Activated B cell treated with CpG ODN at 0.5 μM for 24 hours (primary cell): ENCODE measurements around the gene PHKA2. TPM values are rescaled to one million over a fixed set of nuclear protein-coding genes. Genes with fewer than 3 reads are reported as not detected.

ENCODE experiments used
- ATAC-seq: fragments of 200-7000 bp; cut with Tn5 transposase; one replicate; pipeline ENCODE4 v1.10.0; 2021; ENCODE audit warnings: low read depth, mild to moderate bottlenecking, moderate library complexity
- CTCF ChIA-PET: fragments of 350-600 bp; sonication (Branson Sonifier 250); formaldehyde crosslinking; loops from one replicate; lab custom pipeline; 2021; ENCODE audit warnings: antibody characterized with exemption; lab: Charles Lee
- POLR2A ChIA-PET: fragments of 350-600 bp; sonication (Branson Sonifier 250); formaldehyde crosslinking; loops from one replicate; lab custom pipeline; 2021; ENCODE audit warnings: antibody characterized with exemption; lab: Charles Lee
- DNase-seq: peaks from one replicate; pipeline ENCODE4 v3.0.0; 2022
- H3K27ac Mint-ChIP-seq: one replicate; pipeline ENCODE4 v1.8.0; 2020; ENCODE audit warnings: mixed read lengths
- H3K27me3 Mint-ChIP-seq: one replicate; pipeline ENCODE4 v1.8.0; 2021; ENCODE audit warnings: mixed read lengths
- H3K36me3 Mint-ChIP-seq: one replicate; pipeline ENCODE4 v1.8.0; 2021; ENCODE audit warnings: low read depth, mixed read lengths
- H3K4me1 Mint-ChIP-seq: one replicate; pipeline ENCODE4 v1.8.0; 2021; ENCODE audit warnings: mixed read lengths
- H3K4me3 Mint-ChIP-seq: one replicate; pipeline ENCODE4 v1.8.0; 2020; ENCODE audit warnings: mild to moderate bottlenecking, mixed read lengths
- H3K9me3 Mint-ChIP-seq: one replicate; pipeline ENCODE4 v1.8.0; 2020; ENCODE audit warnings: mixed read lengths
- intact Hi-C: fragments of 100-400 bp; cut with micrococcal nuclease; formaldehyde crosslinking; loops from one replicate; pipeline ENCODE4 v1.15.1; 2024
- total RNA-seq: library from RNA; stranded (reverse); gene quantifications from 2 replicates; pipeline ENCODE4 v1.2.3, GENCODE V29; 2022
- TF ChIP-seq, protein P1 (sequence below): fragments of 200-600 bp; IDR thresholded peaks from one replicate; pipeline ENCODE4 v1.8.0; 2022; ENCODE audit warnings: antibody characterized with exemption, mild to moderate bottlenecking

Gene PHKA2
- total RNA-seq, 1 donor from 2014 or later = 41.9 TPM

DNA sequence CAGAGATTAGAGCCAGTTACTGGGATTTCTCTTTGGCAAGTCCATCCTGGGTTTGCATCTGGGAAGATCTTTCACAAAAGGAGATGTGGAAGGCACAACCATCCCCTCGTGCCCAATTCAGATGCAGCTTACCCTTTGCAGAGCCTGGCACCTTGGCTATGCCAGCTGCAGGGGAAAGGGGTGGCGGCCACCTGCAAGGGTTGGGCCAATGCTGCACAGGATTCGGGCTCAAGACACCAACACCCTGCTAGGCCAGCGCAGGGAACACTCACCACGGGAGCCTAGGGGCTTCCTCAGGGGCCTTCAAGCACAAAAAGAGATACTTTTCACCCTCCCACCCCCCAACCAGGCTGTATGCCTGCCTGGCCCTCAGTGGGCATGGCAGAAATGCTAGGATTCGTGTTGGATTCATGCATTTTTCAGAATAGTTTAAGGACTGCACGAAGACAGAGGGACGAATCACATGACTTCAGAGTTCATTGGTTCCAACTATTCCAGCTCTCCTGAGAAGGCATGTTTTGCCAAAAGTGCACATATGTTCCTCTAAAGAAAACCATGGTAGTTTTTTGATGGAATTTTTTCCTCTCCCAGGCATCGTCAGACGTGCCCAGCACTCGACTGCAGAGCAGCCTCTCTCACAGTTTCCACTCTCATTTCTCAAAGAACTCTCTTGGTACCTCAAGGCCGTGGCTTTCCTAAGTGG, 94.4 kb downstream of the PHKA2 start:
- Mint-ChIP-seq H3K27ac (no peak overlapping the region), H3K4me1 (peaks cover 25% of the 10 kb centered on the region), H3K4me3 (no peak overlapping the region), H3K9me3 (no peaks in the 10 kb centered on the region), H3K36me3 (peaks cover 19% of the 10 kb centered on the region), H3K27me3 (no peaks in the 10 kb centered on the region)
- DNase-seq = no peak
- CTCF ChIA-PET = no interaction called here
- intact Hi-C loops = loop anchor here (10.0 kb wide), 1 partner anchor 1155 kb away; the partner anchor contains the start of gene SCML1
- ATAC-seq = no peak
- TF ChIP-seq, protein P1, sequence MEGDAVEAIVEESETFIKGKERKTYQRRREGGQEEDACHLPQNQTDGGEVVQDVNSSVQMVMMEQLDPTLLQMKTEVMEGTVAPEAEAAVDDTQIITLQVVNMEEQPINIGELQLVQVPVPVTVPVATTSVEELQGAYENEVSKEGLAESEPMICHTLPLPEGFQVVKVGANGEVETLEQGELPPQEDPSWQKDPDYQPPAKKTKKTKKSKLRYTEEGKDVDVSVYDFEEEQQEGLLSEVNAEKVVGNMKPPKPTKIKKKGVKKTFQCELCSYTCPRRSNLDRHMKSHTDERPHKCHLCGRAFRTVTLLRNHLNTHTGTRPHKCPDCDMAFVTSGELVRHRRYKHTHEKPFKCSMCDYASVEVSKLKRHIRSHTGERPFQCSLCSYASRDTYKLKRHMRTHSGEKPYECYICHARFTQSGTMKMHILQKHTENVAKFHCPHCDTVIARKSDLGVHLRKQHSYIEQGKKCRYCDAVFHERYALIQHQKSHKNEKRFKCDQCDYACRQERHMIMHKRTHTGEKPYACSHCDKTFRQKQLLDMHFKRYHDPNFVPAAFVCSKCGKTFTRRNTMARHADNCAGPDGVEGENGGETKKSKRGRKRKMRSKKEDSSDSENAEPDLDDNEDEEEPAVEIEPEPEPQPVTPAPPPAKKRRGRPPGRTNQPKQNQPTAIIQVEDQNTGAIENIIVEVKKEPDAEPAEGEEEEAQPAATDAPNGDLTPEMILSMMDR = no peak
- POLR2A ChIA-PET = no interaction called here

DNA sequence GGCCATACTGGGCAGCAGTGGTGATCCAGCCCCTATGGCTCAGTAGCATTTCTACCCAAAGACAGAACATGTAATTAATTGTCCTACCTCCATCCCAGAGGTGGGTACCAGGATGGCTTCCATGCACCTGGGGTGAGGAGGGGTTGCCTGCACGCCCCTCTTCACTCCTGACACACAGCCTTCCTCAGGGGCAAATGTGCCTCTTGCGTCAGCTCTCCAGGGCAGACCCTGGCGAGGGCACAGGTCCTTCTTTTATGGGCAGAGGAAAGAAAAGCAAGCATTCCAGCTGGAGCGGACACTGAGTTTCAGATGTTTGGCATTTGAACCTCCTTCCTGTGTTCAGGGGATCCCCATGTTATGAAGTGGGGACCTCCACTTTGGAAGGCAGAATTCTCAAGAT, 95.6 kb downstream of the PHKA2 start:
- H3K4me1 Mint-ChIP-seq = peaks cover 25% of the 10 kb centered on the region
- POLR2A ChIA-PET = no interaction called here
- H3K27ac Mint-ChIP-seq = no peak overlapping the region
- TF ChIP-seq, protein P1 = no peak
- no peak for DNase-seq
- no peaks in the 10 kb centered on the region for H3K9me3 Mint-ChIP-seq
- H3K27me3 Mint-ChIP-seq = no peaks in the 10 kb centered on the region
- H3K4me3 Mint-ChIP-seq = no peak overlapping the region
- peaks cover 16% of the 10 kb centered on the region for H3K36me3 Mint-ChIP-seq
- CTCF ChIA-PET = no interaction called here
- intact Hi-C loops = loop anchor here (10.0 kb wide), 1 partner anchor 1153 kb away; the partner anchor contains the start of gene SCML1
- ATAC-seq = no peak

DNA sequence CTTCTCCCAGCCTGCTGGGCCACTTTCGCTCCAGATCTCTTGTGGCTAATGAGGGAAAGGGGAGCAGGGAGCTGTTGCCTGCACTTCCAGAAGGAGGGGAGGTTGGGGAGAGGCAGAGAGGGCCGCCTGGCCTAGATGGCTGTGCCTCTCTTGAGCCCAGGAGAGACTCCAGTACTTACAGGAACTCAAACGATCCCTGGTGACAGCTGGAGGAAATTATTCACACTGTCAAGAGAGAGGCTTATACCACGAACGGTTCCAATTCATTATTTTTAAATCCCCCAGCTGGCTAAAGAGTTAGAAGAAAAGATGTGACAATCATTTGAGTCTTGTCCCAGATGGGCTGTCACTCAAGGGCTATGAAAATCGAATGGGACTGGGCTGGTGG, 96.1 kb downstream of the PHKA2 start:
- TF ChIP-seq, protein P1 = no peak
- Mint-ChIP-seq H3K4me3 (no peak overlapping the region), H3K36me3 (peaks cover 12% of the 10 kb centered on the region), H3K27ac (no peak overlapping the region), H3K27me3 (no peaks in the 10 kb centered on the region), H3K9me3 (no peaks in the 10 kb centered on the region), H3K4me1 (peaks cover 25% of the 10 kb centered on the region)
- CTCF ChIA-PET = interaction anchor here (1.1 to 1.5 kb wide), 2 partner anchors 98 to 105 kb away, joined by 3 to 4 read pairs; no protein-coding TSS in a partner anchor
- intact Hi-C loops = loop anchor here (2.0 to 10.0 kb wide), 2 partner anchors 447 to 1153 kb away; partner anchors contain the start of gene SCML1
- POLR2A ChIA-PET = interaction anchor here (1.2 to 2.9 kb wide), 3 partner anchors 97 to 463 kb away, joined by 3 to 14 read pairs (median 6); partner anchors contain the start of gene CDKL5
- no peak for ATAC-seq
- no peak for DNase-seq

DNA sequence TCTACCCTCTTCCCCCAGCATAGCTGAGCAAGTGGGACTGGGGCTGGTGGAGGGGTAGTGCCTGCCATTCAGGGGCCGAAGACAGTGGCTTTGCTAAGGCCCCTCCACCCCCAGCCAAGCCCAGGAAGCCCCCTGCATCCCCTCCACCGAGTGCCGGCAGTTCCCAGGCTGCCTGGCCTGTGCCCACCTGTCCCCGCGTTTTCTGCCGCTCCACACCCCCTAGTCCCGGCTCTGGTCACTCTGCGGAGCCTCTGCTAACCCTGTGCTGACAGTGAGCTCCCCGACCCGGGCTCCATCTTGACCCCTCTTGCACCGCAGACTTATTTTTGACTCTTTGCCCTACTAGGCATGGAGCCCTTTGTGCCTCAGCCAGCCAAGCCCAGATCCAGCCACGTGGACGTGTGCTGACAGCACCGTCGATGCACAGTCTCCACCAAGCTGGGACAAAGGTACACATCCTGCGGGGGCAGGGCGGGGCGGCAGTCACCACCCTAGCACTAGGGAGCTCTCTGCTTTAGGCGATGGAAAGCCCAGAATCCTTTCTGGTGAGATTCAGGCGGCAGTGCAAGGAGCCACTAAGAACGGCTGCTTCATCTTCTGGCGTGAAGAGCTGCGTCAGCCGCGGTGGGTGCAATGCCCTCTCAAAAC, 96.6 kb downstream of the PHKA2 start:
- Mint-ChIP-seq H3K27ac (peak overlapping the region; percentile 94), H3K4me1 (peaks cover 25% of the 10 kb centered on the region), H3K27me3 (no peaks in the 10 kb centered on the region), H3K9me3 (no peaks in the 10 kb centered on the region), H3K36me3 (peaks cover 10% of the 10 kb centered on the region), H3K4me3 (peak overlapping the region; percentile 91)
- DNase-seq = no peak
- ChIA-PET CTCF (interaction anchor here (0.7 to 1.5 kb wide), 3 partner anchors 98 to 446 kb away, joined by 3 to 4 read pairs (median 3); no protein-coding TSS in a partner anchor), POLR2A (interaction anchor here (0.9 to 2.9 kb wide), 4 partner anchors 98 to 462 kb away, joined by 3 to 14 read pairs (median 6); partner anchors contain the start of gene CDKL5)
- TF ChIP-seq, protein P1 = no peak
- intact Hi-C loops = loop anchor here (2.0 to 10.0 kb wide), 2 partner anchors 448 to 1152 kb away; partner anchors contain the start of gene SCML1
- ATAC-seq = no peak
